T-helper 17 cell (primary cell): ENCODE results near the gene POTEE. TPM values are rescaled to one million over a fixed set of nuclear protein-coding genes. Genes with fewer than 3 reads are reported as not detected.
"Not testable (repeated sequence)": the region's sequence is repeated elsewhere in the genome, so short reads cannot be mapped to it uniquely, and the experiment has no call there.

Experiments
- ATAC-seq: fragments of 150-1000 bp; cut with Tn5 transposase; 2 replicates; pipeline ENCODE4 v1.10.0; 2021; ENCODE audit warnings: mild to moderate bottlenecking, moderate library complexity
- DNase-seq, 3 donors: peaks; one replicate each; pipeline versions ENCODE4 v3.0.0 to v3.0.0-alpha.2; 2020 to 2021
- H3K9me3 ChIP-seq: one replicate; pipeline ENCODE4 v1.7.0; 2013; ENCODE audit warnings: low read length, mild to moderate bottlenecking; ENCODE audit not compliant: control insufficient read depth, poor library complexity, severe bottlenecking
- H3K27ac Mint-ChIP-seq: one replicate; pipeline ENCODE4 v1.8.0; 2022; ENCODE audit warnings: mild to moderate bottlenecking, moderate library complexity, mixed read lengths
- H3K27me3 Mint-ChIP-seq: one replicate; pipeline ENCODE4 v1.8.0; 2022; ENCODE audit warnings: mixed read lengths
- H3K36me3 Mint-ChIP-seq: one replicate; pipeline ENCODE4 v1.8.0; 2022; ENCODE audit warnings: low read depth, mixed read lengths
- H3K4me1 Mint-ChIP-seq: one replicate; pipeline ENCODE4 v1.8.0; 2022; ENCODE audit warnings: mild to moderate bottlenecking, mixed read lengths
- H3K4me3 Mint-ChIP-seq: one replicate; pipeline ENCODE4 v1.8.0; 2022; ENCODE audit warnings: mild to moderate bottlenecking, moderate library complexity, mixed read lengths
- total RNA-seq, 4 donors: library from RNA in 2 of 4; stranded (reverse) in 2 of 4; gene quantifications; one replicate each; pipeline ENCODE4 v1.2.3 and lab custom pipeline; 2022 to 2026

POTEE gene
- under 1 TPM in 1 of 2 donors, not detected in 1; 0.34 TPM for total RNA-seq
- 0.15 to 0.23 reads per million in 2 donors for total RNA-seq (lab: John Stamatoyannopoulos, UW)

DNA sequence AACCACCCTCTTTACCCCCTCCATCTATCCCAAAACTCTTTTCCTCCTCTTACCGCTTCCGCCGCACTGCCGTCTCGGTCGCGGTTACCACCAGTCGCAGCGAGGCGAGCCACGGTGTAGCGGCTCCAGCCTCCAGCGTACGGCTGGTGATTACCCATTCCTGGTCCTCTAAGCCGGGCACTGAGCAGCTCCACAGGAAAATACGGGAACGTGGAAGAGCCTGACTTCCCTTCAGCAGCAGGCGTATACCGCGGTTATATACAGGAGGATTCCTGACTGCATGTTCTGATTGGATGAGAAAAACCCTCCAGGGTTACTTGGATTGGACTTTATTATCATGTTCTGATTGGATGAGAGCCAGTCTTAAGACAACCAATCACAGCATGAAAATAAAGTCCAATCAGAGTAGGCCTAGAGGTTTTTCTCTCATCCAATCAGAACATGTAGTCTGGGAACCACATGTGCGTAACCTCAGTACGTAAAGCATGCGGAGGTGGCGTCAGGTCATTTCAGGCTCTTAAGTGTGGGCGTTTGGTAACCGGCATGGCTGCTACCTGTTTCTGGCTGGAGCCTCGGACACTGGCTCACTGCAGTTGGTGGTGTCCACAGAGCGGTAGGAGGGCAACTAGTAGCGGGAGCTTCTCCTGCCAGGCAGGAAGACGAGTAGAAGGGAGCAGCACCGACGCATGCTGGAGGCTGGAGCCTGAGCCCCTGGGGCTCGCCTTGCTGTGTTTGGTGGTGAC lies at the start of gene POTEE:
Gene POTEE (plus strand): TSS at position 507 of the 743 bp plus-strand sequence. CDS start 8,867 bp downstream, outside the sequence.
- H3K4me1 Mint-ChIP-seq, H3K27ac Mint-ChIP-seq, DNase-seq, H3K9me3 ChIP-seq, H3K4me3 Mint-ChIP-seq, H3K27me3 Mint-ChIP-seq, ATAC-seq, H3K36me3 Mint-ChIP-seq: not testable (repeated sequence)

DNA sequence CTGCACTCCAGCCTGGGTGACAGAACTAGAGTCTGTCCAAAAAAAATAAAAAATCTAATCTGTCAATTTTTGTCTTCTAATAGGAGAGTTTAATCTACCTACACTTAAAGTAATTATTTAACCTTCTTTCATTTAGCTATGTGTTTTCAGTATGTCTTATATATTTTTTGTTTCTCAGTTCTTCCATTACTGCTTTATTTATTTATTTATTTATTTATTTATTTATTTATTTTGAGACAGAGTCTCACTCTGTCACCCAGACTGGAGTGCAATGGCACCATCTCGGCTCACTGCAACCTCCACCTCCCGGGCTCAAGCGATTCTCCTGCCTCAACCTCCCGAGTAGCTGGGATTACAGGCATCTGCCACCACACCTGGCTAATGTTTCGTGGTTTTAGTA lies 43.8 kb upstream of the POTEE start:
- not testable (repeated sequence) for H3K9me3 ChIP-seq, H3K4me3 Mint-ChIP-seq, H3K4me1 Mint-ChIP-seq, H3K27ac Mint-ChIP-seq, H3K36me3 Mint-ChIP-seq, ATAC-seq, DNase-seq
- peaks cover 12% of the 10 kb centered on the region for H3K27me3 Mint-ChIP-seq

DNA sequence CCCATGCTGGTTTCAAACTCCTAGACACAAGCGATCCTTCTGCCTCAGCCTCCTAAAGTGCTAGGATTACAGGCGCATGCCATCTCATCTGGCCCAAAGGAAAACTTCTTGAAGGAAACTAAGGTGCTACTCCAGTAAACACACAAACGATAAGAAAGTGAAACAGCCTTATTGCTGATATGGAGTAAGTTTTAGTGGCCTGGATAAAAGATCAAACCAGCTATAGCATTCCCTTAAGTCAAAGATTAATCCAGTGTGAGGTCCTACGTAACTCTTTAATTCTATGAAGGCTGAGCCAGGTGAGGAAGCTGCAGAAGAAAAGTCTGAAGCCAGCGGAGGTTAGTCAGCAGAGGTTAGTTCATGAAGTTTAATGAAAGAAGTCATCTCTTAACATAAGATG lies 40.8 kb upstream of the POTEE start:
- no peak overlapping the region for H3K27ac Mint-ChIP-seq
- no peaks in the 10 kb centered on the region for H3K36me3 Mint-ChIP-seq
- ATAC-seq (no peak), DNase-seq (no peak)
- H3K4me3 Mint-ChIP-seq: no peak overlapping the region
- peaks cover 20% of the 10 kb centered on the region for H3K27me3 Mint-ChIP-seq
- no peaks in the 10 kb centered on the region for H3K4me1 Mint-ChIP-seq
- no peaks in the 10 kb centered on the region for H3K9me3 ChIP-seq

DNA sequence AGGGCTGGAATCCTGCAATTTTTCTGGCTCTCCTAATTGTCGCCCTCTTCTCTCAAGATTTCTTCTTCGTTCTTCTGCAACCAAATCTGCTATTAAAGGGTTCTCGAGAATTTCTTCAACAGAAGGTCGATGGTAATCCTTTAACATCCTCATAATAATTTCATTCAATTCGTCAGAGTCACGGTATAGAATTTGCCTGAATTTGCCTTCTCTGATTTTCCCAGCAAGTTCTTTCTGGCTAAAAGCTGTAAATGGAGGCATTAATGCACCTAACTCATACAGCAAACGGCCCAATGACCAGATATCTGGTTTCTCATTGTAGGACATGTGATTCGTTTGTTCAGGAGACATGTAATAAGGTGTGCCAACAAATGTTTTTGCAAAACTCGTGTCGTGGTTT lies 31.3 kb upstream of the POTEE start:
- not testable (repeated sequence) for H3K4me3 Mint-ChIP-seq, DNase-seq, ATAC-seq, H3K27ac Mint-ChIP-seq, H3K4me1 Mint-ChIP-seq, H3K9me3 ChIP-seq, H3K36me3 Mint-ChIP-seq
- peaks cover 58% of the 10 kb centered on the region for H3K27me3 Mint-ChIP-seq

DNA sequence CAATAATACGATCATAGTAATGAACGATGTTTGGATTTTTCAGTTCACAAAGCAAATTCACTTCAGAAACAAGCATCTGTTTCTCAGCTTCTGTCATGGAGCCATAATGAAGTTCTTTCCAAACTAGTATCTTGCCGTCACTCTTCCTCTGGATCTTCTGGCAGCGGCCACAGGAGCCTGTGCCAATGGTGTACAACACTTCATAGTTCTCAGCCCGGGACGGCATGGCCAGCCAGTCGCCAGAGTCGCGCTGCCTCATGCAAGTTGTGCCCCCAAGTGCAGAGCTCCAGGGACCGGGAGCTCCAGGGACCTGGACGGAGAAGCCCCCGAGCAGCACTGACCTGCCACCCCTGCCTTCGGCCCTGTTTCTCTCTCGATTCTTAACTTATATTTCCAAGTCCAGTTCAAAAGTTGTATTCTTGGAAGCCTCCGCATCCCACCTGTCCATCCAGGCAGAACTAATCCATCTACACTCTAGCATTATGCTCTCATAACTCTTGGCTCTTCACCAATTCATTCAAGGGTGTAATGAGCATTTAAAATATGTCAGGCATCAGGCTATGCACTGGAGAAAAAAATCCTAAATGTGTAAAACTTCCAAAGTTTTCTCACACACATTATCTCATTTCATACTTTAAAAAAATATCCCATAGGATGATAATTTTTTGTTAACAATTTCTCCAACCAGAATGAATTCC lies 30.5 kb upstream of the POTEE start:
- not testable (repeated sequence) for DNase-seq, H3K36me3 Mint-ChIP-seq, H3K4me3 Mint-ChIP-seq, H3K4me1 Mint-ChIP-seq, H3K27ac Mint-ChIP-seq, H3K9me3 ChIP-seq, ATAC-seq
- H3K27me3 Mint-ChIP-seq: peaks cover 60% of the 10 kb centered on the region

DNA sequence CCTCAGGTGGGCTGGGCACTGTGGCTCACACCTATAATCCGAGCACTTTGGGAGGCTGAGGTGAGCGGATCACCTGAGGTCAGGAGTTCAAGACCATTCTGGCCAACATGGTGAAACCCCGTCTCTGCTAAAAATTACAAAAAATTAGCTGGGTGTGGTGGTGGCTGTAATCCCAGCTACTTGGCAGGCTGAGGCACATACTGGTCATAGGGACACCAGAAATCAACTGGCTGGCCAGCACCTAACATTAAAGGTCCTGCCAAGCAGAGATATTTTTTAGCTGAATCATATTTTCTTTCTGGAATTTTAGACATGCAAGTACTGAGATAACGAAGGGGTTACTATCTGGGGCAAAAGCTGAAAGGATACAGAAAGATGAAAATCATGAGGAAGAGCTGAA lies 27.9 kb upstream of the POTEE start:
- not testable (repeated sequence) for H3K9me3 ChIP-seq, H3K27ac Mint-ChIP-seq, ATAC-seq, H3K4me1 Mint-ChIP-seq, DNase-seq, H3K4me3 Mint-ChIP-seq, H3K36me3 Mint-ChIP-seq
- peaks cover 38% of the 10 kb centered on the region for H3K27me3 Mint-ChIP-seq

DNA sequence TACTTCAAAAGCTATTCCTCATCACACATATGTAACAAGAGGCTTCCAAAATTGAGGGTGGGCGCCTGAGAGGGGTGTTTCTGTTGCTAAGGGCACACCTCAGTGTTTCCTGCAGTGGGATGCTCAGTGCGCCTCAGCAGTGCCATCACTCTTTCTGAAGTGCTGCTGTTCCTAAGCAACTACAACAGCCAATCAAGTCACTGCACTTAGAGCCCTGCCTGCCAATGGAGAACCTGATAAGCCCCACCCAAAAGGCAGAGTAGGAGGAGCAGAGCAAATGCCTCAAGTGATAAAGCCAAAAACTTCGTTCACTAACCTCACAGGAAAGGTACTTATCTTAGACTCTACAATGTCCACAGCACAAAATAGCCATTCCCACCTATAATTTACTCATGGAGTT lies 15.9 kb upstream of the POTEE start:
- H3K4me3 Mint-ChIP-seq, ATAC-seq, H3K4me1 Mint-ChIP-seq, H3K9me3 ChIP-seq, DNase-seq, H3K27ac Mint-ChIP-seq, H3K36me3 Mint-ChIP-seq: not testable (repeated sequence)
- H3K27me3 Mint-ChIP-seq: peaks cover 24% of the 10 kb centered on the region

DNA sequence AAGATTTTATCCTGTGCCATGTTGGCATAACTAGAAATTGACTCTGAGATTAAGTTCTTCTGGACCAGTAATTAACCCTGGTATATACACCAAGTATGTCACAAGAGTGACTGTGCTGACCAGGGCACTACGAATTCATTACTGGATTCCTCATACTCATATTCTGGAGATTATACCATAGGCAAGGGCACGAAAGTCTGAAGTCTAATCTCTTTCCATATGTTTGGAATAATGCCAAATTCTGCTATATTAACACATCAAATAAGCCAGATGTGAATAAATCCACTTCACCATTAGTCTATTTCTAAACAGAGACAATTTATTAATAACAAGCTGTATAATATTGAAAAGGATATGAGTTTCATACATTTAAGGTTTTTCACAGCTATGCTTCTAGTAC lies 13.2 kb upstream of the POTEE start:
- not testable (repeated sequence) for H3K27ac Mint-ChIP-seq, H3K9me3 ChIP-seq, H3K4me1 Mint-ChIP-seq, H3K4me3 Mint-ChIP-seq, H3K36me3 Mint-ChIP-seq, DNase-seq, ATAC-seq, H3K27me3 Mint-ChIP-seq

DNA sequence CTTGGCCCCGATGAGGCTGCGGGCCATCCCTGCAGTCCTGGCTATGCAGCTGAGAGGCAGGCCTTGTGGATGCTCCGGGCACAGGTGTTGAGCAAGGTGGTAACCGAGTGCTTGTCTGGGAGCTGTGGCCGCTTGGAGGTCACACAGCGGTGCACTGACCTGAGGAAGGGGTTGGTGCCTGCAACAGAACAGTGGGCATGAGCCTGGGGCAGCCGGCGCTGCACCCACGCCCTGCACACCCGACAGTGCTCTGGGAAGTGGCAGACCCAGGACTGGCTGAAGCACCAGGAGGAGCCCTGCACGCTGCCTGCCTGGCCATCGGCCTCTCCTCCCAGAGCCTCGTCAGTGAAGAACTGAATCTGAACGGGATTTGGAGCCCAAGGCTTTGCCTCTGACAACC lies 8.2 kb upstream of the POTEE start:
- no peaks in the 10 kb centered on the region for H3K4me1 Mint-ChIP-seq
- no peak for DNase-seq
- H3K36me3 Mint-ChIP-seq: no peaks in the 10 kb centered on the region

DNA sequence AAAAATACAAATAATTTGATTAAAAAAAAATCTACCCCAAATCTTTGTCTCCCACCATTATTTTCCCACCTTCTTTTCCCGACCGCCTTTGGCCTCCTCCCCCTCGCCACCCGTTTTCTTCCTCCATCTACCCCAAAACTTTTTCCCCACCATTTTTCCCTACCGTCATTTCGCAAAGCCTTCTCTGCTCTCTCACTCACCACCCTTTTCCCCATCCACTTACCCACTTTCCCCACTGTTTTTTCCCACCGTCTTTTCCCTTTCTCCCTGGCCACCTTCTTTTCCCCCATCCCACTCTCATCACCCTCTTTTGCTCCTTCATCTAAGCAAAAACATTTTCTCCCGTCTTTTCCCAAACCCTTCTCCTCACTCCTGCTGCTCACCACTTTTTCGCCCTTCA lies 1.5 kb upstream of the POTEE start:
- not testable (repeated sequence) for H3K4me3 Mint-ChIP-seq, ATAC-seq, H3K9me3 ChIP-seq, H3K27ac Mint-ChIP-seq, H3K4me1 Mint-ChIP-seq, DNase-seq, H3K27me3 Mint-ChIP-seq, H3K36me3 Mint-ChIP-seq

More for the DNA sequence above, 8.2 kb upstream of the POTEE start:
- H3K27ac Mint-ChIP-seq: no peak overlapping the region
- H3K27me3 Mint-ChIP-seq: peaks cover 10% of the 10 kb centered on the region
- H3K9me3 ChIP-seq: no peaks in the 10 kb centered on the region
- no peak for ATAC-seq
- H3K4me3 Mint-ChIP-seq: no peak overlapping the region

DNA sequence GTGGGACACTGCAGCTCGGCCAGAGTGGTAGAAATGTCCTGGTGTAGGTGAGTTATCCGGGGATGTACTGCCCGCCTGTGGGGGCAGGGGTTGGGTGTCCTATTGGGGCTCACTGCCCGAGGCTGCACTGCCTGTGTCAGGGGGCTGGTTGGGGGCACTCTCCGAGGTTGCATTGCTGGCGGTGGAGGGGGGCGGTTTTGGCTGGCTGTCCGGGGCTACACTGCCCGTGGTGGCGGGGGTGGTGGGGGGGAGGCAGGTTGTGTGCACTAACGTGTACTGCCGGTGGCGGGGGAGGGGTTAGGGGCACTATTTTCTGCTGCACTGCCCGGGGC lies 403 bp downstream of the POTEE start:
- not testable (repeated sequence) for H3K27me3 Mint-ChIP-seq, ATAC-seq, H3K4me1 Mint-ChIP-seq, H3K9me3 ChIP-seq, H3K36me3 Mint-ChIP-seq, DNase-seq, H3K4me3 Mint-ChIP-seq, H3K27ac Mint-ChIP-seq

DNA sequence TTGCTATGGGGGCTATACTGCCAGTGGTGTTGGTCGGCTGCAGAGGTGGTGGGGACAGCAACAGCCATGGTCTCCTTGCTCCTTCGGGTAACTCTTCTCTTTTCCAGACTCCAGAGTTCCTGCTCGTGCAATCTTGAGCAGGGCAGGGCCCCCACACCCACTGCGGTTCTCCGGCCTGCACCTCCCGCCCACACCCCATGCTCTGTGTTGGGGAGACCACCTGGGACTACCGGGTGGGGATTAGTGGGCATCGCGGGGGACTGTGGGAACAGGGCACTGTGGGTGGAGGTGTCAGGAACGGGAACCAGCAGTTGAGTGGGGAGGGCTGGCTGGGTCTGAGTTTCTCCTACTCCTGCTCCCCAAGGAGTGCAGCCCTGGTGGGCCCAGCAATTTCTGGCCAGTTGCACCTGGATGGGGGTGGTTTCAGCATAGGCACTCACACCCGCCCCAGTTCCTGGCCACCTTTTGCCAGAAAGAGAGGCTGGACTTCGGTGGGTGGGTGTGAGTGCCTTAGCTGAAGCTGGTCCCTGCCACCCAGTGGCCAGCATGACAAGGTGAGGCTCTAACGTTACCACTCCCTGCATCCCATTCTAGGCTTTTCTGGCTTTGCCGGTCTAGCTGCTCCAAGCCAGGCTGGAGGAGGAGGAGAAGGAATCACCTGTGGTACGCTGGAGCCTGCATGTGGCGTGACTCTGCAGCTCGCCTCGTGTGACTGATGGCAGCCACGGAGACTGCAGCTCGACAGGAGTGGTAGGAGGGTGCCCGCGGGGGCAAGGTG lies 1.3 kb downstream of the POTEE start:
- not testable (repeated sequence) for H3K27me3 Mint-ChIP-seq, H3K9me3 ChIP-seq, H3K27ac Mint-ChIP-seq, ATAC-seq, H3K4me3 Mint-ChIP-seq, DNase-seq, H3K4me1 Mint-ChIP-seq, H3K36me3 Mint-ChIP-seq

DNA sequence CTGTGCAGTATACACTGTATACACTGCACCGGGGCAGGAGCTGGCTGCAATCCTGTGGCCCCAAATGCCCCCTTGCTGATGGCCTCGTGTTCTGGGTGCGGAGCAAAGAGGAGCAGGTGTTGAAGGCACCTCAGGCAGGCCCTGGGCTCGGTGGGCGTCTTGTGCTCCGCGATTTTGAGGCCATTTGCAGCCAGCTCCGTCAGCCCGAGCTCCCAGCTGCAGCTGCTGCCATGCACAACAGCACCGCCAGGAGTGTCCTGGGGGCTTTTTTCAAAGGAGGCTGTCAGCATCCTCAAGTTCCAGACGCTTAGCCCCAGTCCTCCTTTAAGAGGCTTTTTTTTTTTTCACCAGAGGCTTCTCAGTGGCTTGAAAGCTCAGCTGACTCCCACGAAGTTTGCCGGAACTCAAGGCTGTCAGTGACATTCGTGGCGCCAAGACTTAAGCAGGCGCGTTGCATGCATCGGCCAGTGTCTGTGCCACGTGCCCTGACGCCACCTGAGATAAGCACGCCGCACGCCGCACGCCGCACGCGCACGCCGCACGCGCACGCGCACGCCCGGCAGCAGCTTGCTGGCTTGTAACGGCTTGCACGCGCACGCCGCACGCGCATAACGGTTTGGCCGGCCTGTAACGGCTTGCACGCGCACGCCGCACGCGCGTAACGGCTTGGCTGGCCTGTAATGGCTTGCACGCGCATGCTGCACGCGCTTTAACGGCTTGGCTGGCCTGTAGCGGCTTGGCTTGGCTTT lies 8.1 kb downstream of the POTEE start:
- ATAC-seq, H3K4me3 Mint-ChIP-seq, H3K9me3 ChIP-seq, H3K36me3 Mint-ChIP-seq, DNase-seq, H3K27me3 Mint-ChIP-seq, H3K27ac Mint-ChIP-seq, H3K4me1 Mint-ChIP-seq: not testable (repeated sequence)
